SU-DHL-6 (cell line): ENCODE measurements around the gene YTHDF1.

Source experiments
- H2AFZ ChIP-seq: fragments of 200-600 bp; sonication (generic); 2 replicates; pipeline ENCODE4 v1.6.1; 2014; ENCODE audit warnings: low read depth, mild to moderate bottlenecking, moderate library complexity, mixed read lengths, antibody characterized with exemption, low read length; ENCODE audit not compliant: severe bottlenecking
- H3F3A ChIP-seq: fragments of 200-600 bp; shearing (Covaris generic); 2 replicates; pipeline ENCODE4 v1.6.0; 2016; ENCODE audit warnings: antibody characterized with exemption, mild to moderate bottlenecking; ENCODE audit not compliant: insufficient read depth
- H3K27ac ChIP-seq: fragments of 200-600 bp; sonication (generic); 2 replicates; pipeline ENCODE4 v1.5.1; 2016; ENCODE audit warnings: low read depth, mild to moderate bottlenecking, low read length, moderate library complexity, mixed read lengths
- H3K27me3 ChIP-seq: fragments of 200-600 bp; sonication (generic), shearing (Covaris generic); 2 replicates; pipeline ENCODE4 v1.6.0; 2014; ENCODE audit warnings: mild to moderate bottlenecking, low read length
- H3K36me3 ChIP-seq: fragments of 200-600 bp; sonication (generic); 2 replicates; pipeline ENCODE4 v1.6.1; 2014; ENCODE audit warnings: mild to moderate bottlenecking, low read length, mixed read lengths
- H3K4me2 ChIP-seq: fragments of 300-600, 200-600 bp; shearing (Covaris generic), sonication (generic); 2 replicates; pipeline ENCODE4 v1.6.0; 2014; ENCODE audit warnings: low read length, low read depth, mild to moderate bottlenecking; ENCODE audit not compliant: poor library complexity, severe bottlenecking
- H3K4me3 ChIP-seq: fragments of 200-600 bp; sonication (generic); 2 replicates; pipeline ENCODE4 v1.5.1; 2014; ENCODE audit warnings: antibody characterized with exemption, low read length, mild to moderate bottlenecking, mixed read lengths; ENCODE audit not compliant: insufficient read depth, poor library complexity, severe bottlenecking
- H3K79me2 ChIP-seq: fragments of 200-600 bp; sonication (generic); 2 replicates; pipeline ENCODE4 v1.6.1; 2014; ENCODE audit warnings: mild to moderate bottlenecking, low read length, moderate library complexity; ENCODE audit not compliant: insufficient read depth
- H3K9ac ChIP-seq: fragments of 200-600 bp; sonication (generic); 2 replicates; pipeline ENCODE4 v1.7.0; 2014; ENCODE audit warnings: mild to moderate bottlenecking, low read length
- H3K9me2 ChIP-seq: fragments of 200-600 bp; sonication (generic); replicated peaks from 2 replicates; pipeline ENCODE4 v1.6.1; 2014; ENCODE audit warnings: low read length; ENCODE audit not compliant: insufficient read depth
- H3K9me3 ChIP-seq: fragments of 200-600 bp; sonication (generic); 2 replicates; pipeline ENCODE4 v1.6.1; 2014; ENCODE audit warnings: low read length, mixed read lengths; ENCODE audit not compliant: insufficient read depth
- H4K20me1 ChIP-seq: fragments of 200-600 bp; sonication (generic); 2 replicates; pipeline ENCODE4 v1.6.1; 2014; ENCODE audit warnings: low read depth, mild to moderate bottlenecking, antibody characterized with exemption, low read length, moderate library complexity, mixed read lengths
- CTCF ChIP-seq: fragments of 200-600 bp; sonication (generic); IDR thresholded peaks from one replicate; pipeline ENCODE4 v1.5.1; 2017; ENCODE audit warnings: antibody characterized with exemption, mild to moderate bottlenecking, low read length, moderate library complexity; ENCODE audit not compliant: insufficient read depth, poor library complexity, severe bottlenecking
- EZH2phosphoT487 ChIP-seq: fragments of 200-600 bp; sonication (generic), shearing (Covaris generic); conservative IDR thresholded peaks from 2 replicates; pipeline ENCODE4 v1.6.1; 2018; ENCODE audit warnings: mild to moderate bottlenecking, antibody characterized with exemption, low read length, moderate library complexity, mixed read lengths

Gene YTHDF1

GRCh38 chr20:63189846-63190559 lies 25.9 kb downstream of the YTHDF1 start:
- Histone ChIP-seq H3K27ac (no peak overlapping the region), H3K9ac (no peak overlapping the region), H4K20me1 (no peaks in the 10 kb centered on the region), H3K4me3 (no peak overlapping the region), H3K9me3 (no peaks in the 10 kb centered on the region), H2AFZ (no peak overlapping the region), H3K27me3 (no peaks in the 10 kb centered on the region), H3K36me3 (no peaks in the 10 kb centered on the region), H3K79me2 (no peaks in the 10 kb centered on the region), H3F3A (no peaks in the 10 kb centered on the region), H3K4me2 (no peak overlapping the region), H3K9me2 (no peaks in the 10 kb centered on the region)
- no peak for TF ChIP-seq CTCF
- no peak for TF ChIP-seq EZH2phosphoT487

DNA sequence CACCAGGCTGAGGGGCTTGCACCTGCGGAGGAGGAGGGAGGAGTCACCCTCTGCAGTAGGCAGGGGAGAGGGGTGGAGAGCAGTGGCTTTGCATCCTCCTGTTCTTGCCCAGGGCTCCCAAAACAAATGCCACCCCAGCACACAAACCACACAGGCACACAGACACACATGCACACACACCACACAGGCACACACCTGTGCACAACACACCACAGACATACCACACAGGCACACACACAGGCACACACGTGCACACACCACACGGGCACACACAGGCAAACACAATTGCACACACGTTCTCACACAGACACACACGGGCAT lies 26.6 kb downstream of the YTHDF1 start:
- no peaks in the 10 kb centered on the region for H3K9me2 ChIP-seq
- H4K20me1 ChIP-seq, result no peaks in the 10 kb centered on the region
- H3K36me3 ChIP-seq, result no peaks in the 10 kb centered on the region
- no peak overlapping the region for H3K4me3 ChIP-seq
- no peaks in the 10 kb centered on the region for H3F3A ChIP-seq
- no peaks in the 10 kb centered on the region for H3K27me3 ChIP-seq
- H3K27ac ChIP-seq, result no peak overlapping the region
- no peaks in the 10 kb centered on the region for H3K79me2 ChIP-seq
- no peak overlapping the region for H2AFZ ChIP-seq
- H3K9ac ChIP-seq, result no peak overlapping the region
- TF ChIP-seq CTCF (no peak), EZH2phosphoT487 (no peak)
- H3K9me3 ChIP-seq, result no peaks in the 10 kb centered on the region
- no peak overlapping the region for H3K4me2 ChIP-seq

DNA sequence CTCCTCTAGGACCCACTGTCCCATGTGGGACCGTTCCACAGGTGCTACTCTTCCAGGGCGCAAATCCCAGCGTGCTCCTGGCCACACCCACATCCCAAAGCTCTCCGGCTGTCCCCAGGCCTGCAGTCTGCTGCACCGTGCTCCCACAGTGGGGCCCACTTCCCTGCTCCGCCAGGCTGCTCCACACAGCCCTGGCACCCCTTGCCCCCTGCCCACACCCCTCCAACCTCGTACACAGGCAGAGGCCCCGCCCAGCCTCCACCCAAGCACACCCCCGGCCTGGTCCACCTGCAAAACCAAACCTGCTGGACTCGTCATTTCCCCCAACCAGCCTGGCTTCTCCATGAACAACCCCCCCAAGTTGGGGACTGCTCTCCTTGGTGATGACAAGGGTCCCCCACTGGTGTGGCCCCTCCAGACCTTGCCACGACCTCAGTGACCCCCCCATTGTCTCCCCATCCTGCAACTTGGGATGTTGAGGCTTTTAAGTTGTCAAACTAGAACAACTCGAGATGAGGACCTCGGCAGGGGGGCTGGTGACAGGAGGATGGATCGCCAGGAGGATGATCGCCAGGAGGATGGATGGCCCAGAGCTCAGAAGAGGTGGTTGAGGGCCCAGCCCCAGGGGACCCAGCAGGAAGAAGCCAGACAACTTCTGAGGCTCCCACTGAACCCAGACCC lies 27.1 kb downstream of the YTHDF1 start:
- Histone ChIP-seq H3K27ac (no peak overlapping the region), H3K4me3 (no peak overlapping the region), H4K20me1 (no peaks in the 10 kb centered on the region), H2AFZ (no peak overlapping the region), H3K4me2 (no peak overlapping the region), H3K9me2 (no peaks in the 10 kb centered on the region), H3K36me3 (no peaks in the 10 kb centered on the region), H3K9me3 (no peaks in the 10 kb centered on the region), H3F3A (no peaks in the 10 kb centered on the region), H3K9ac (no peak overlapping the region), H3K79me2 (no peaks in the 10 kb centered on the region), H3K27me3 (no peaks in the 10 kb centered on the region)
- TF ChIP-seq EZH2phosphoT487 (no peak), CTCF (no peak)
